CD14-positive monocyte (primary cell): ENCODE measurements around the gene PREP. TPM values are rescaled to one million over a fixed set of nuclear protein-coding genes. Genes with fewer than 3 reads are reported as not detected.

ENCODE experiments used
- DNase-seq, 3 donors: peaks; one replicate each; pipeline ENCODE4 v3.0.0-alpha.2; 2011 to 2022
- H2AFZ ChIP-seq: 2 replicates; pipeline ENCODE4 v1.6.0; 2012; ENCODE audit warnings: mild to moderate bottlenecking, low read depth, low read length, inconsistent platforms; ENCODE audit not compliant: insufficient read depth, poor library complexity, severe bottlenecking
- H3K27ac ChIP-seq, 2 donors: 1 replicate in 1 of 2; 2 replicates in 1 of 2; pipeline ENCODE4 v1.5.1; 2012 to 2013; ENCODE audit warnings: low read length in 2 of 2, control low read depth in 1 of 2, inconsistent platforms in 1 of 2, low read depth in 1 of 2, mild to moderate bottlenecking in 1 of 2
- H3K27me3 ChIP-seq, 2 donors: one replicate each; pipeline versions ENCODE4 v1.6.0 to v1.6.1; 2011 to 2013; ENCODE audit warnings: low read length in 2 of 2; ENCODE audit not compliant: control insufficient read depth in 2 of 2, insufficient read depth in 2 of 2
- H3K36me3 ChIP-seq, 2 donors: replicated peaks in 1 of 2; 1 replicate in 1 of 2; 2 replicates in 1 of 2; pipeline versions ENCODE4 v1.5.1 to v1.6.1; 2012 to 2013; ENCODE audit warnings: low read length in 2 of 2, control low read depth in 1 of 2, inconsistent platforms in 1 of 2, mild to moderate bottlenecking in 1 of 2; ENCODE audit not compliant: insufficient read depth in 2 of 2, control insufficient read depth in 1 of 2
- H3K4me1 ChIP-seq, 2 donors: 1 replicate in 1 of 2; 2 replicates in 1 of 2; pipeline versions ENCODE4 v1.5.1 to v1.6.1; 2012 to 2013; ENCODE audit warnings: low read length in 2 of 2, control low read depth in 1 of 2, inconsistent platforms in 1 of 2, mild to moderate bottlenecking in 1 of 2, moderate library complexity in 1 of 2; ENCODE audit not compliant: insufficient read depth in 2 of 2, control insufficient read depth in 1 of 2
- H3K4me2 ChIP-seq: replicated peaks from 2 replicates; pipeline ENCODE3; 2012; ENCODE audit warnings: low read length, moderate library complexity, mild to moderate bottlenecking; ENCODE audit not compliant: poor library complexity, severe bottlenecking; ENCODE audit errors: extremely low read depth
- H3K4me3 ChIP-seq, 3 experiments: fragments of 200-600 bp in 1 of 3; sonication (generic) in 1 of 3; replicated peaks in 1 of 3; 1 replicate in 2 of 3; 2 replicates in 1 of 3; pipeline ENCODE4 v1.5.1; 2011 to 2013; ENCODE audit warnings: low read length in 3 of 3, mild to moderate bottlenecking in 3 of 3, control low read depth in 2 of 3, low read depth in 2 of 3, inconsistent platforms in 1 of 3, moderate library complexity in 1 of 3
- H3K79me2 ChIP-seq: 2 replicates; pipeline ENCODE4 v1.6.0; 2012; ENCODE audit warnings: mild to moderate bottlenecking, control low read depth, inconsistent platforms, low read length, moderate library complexity; ENCODE audit not compliant: insufficient read depth
- H3K9ac ChIP-seq: 2 replicates; pipeline ENCODE4 v1.6.0; 2017; ENCODE audit warnings: low read length, mild to moderate bottlenecking; ENCODE audit not compliant: insufficient read depth, poor library complexity, severe bottlenecking
- H3K9me3 ChIP-seq, 2 donors: replicated peaks in 1 of 2; 1 replicate in 1 of 2; 2 replicates in 1 of 2; pipeline versions ENCODE4 v1.5.1 to v1.6.1; 2012 to 2013; ENCODE audit warnings: low read length in 2 of 2, control low read depth in 1 of 2; ENCODE audit not compliant: control insufficient read depth in 1 of 2, insufficient read depth in 1 of 2
- H4K20me1 ChIP-seq: 2 replicates; pipeline ENCODE4 v1.6.0; 2012; ENCODE audit warnings: mild to moderate bottlenecking, low read length, control low read depth, moderate library complexity; ENCODE audit not compliant: insufficient read depth
- H3K27ac Mint-ChIP-seq, 7 donors: one replicate each; pipeline ENCODE4 v1.8.0; 2020; ENCODE audit warnings: mild to moderate bottlenecking in 7 of 7, mixed read lengths in 7 of 7, moderate library complexity in 6 of 7, inconsistent platforms in 2 of 7
- H3K27me3 Mint-ChIP-seq, 3 donors: one replicate each; pipeline ENCODE4 v1.8.0; 2021 to 2022; ENCODE audit warnings: low read depth in 3 of 3, mild to moderate bottlenecking in 3 of 3, mixed read lengths in 3 of 3, moderate library complexity in 3 of 3, inconsistent platforms in 1 of 3
- H3K36me3 Mint-ChIP-seq, 2 donors: one replicate each; pipeline ENCODE4 v1.8.0; 2020; ENCODE audit warnings: mixed read lengths in 2 of 2, inconsistent platforms in 1 of 2, mild to moderate bottlenecking in 1 of 2
- H3K4me1 Mint-ChIP-seq: one replicate; pipeline ENCODE4 v1.8.0; 2020; ENCODE audit warnings: mild to moderate bottlenecking, mixed read lengths
- H3K4me3 Mint-ChIP-seq, 2 donors: one replicate each; pipeline ENCODE4 v1.8.0; 2020; ENCODE audit warnings: mild to moderate bottlenecking in 2 of 2, mixed read lengths in 2 of 2, moderate library complexity in 1 of 2
- H3K9me3 Mint-ChIP-seq, 7 donors: one replicate each; pipeline ENCODE4 v1.8.0; 2020 to 2022; ENCODE audit warnings: mixed read lengths in 7 of 7, mild to moderate bottlenecking in 6 of 7, moderate library complexity in 6 of 7, inconsistent platforms in 2 of 7
- CTCF ChIP-seq: fragments of 200-600 bp; IDR thresholded peaks from one replicate; pipeline ENCODE4 v1.8.0; 2022; ENCODE audit warnings: antibody characterized with exemption, mild to moderate bottlenecking
- WGBS: methylation state at CpG from one replicate; pipeline ENCODE4 v1.1.5; 2013; ENCODE audit warnings: missing lambda C conversion rate; ENCODE audit not compliant: insufficient coverage; 5-methylcytosine and 5-hydroxymethylcytosine counted together
- intact Hi-C, 2 donors: fragments of 100-400 bp; cut with micrococcal nuclease; formaldehyde crosslinking; loops; one replicate each; pipeline versions ENCODE4 v1.15.0 to v1.15.1; 2023
- polyA plus RNA-seq, 3 donors: library from polyadenylated mRNA; depleted of rRNA in 1 of 3; unstranded in 2 of 3; stranded (reverse) in 1 of 3; fragments of 300-500 nt in 2 of 3; fragments of >200 nt in 1 of 3; fragmentation: Illumina TruSeq in 2 of 3; gene quantifications; 1 replicate in 2 of 3; 2 replicates in 1 of 3; pipeline ENCODE4 v1.2.3, GENCODE V29; 2012 to 2021

Gene PREP
- polyA plus RNA-seq, 3 donors = 21.4 to 40.8 (median 30.7) TPM

GRCh38 chr6:105270511-105270910, 132.4 kb downstream of the PREP start:
- Histone ChIP-seq H4K20me1 (no peaks in the 10 kb centered on the region), H3K4me1 (no peaks in the 10 kb centered on the region), H3K27me3 (no peaks in the 10 kb centered on the region), H3K9me3 (peaks cover 0 to 5% of the 10 kb centered on the region in 2 donors), H3K79me2 (no peaks in the 10 kb centered on the region), H3K4me2 (no peak overlapping the region), H3K27ac (no peak overlapping the region), H2AFZ (no peak overlapping the region), H3K36me3 (peaks cover 6 to 8% of the 10 kb centered on the region in 2 donors), H3K4me3 (no peak overlapping the region), H3K9ac (no peak overlapping the region)
- H3K27ac Mint-ChIP-seq = no peak overlapping the region
- peaks cover 0 to 9% (median 5%) of the 10 kb centered on the region in 3 donors for H3K27me3 Mint-ChIP-seq
- H3K4me1 Mint-ChIP-seq = no peaks in the 10 kb centered on the region
- H3K9me3 Mint-ChIP-seq = peaks cover 6 to 17% (median 12%) of the 10 kb centered on the region in 7 donors
- TF ChIP-seq CTCF = no peak
- intact Hi-C loops = no loop called here
- H3K4me3 Mint-ChIP-seq = no peak overlapping the region
- DNase-seq = no peak
- H3K36me3 Mint-ChIP-seq = peaks cover 3 to 8% of the 10 kb centered on the region in 2 donors

- Histone ChIP-seq H3K36me3 (no peaks in the 10 kb centered on the region), H3K4me2 (no peak overlapping the region), H3K27ac (no peak overlapping the region), H3K79me2 (no peaks in the 10 kb centered on the region), H3K9ac (no peak overlapping the region), H3K27me3 (no peaks in the 10 kb centered on the region), H3K4me3 (no peak overlapping the region), H3K9me3 (peaks cover 0 to 5% of the 10 kb centered on the region in 2 donors), H3K4me1 (no peaks in the 10 kb centered on the region), H2AFZ (no peak overlapping the region), H4K20me1 (no peaks in the 10 kb centered on the region)
- Mint-ChIP-seq H3K36me3 (no peaks in the 10 kb centered on the region), H3K27ac (no peak overlapping the region), H3K27me3 (peaks cover 0 to 9% (median 3%) of the 10 kb centered on the region in 3 donors), H3K9me3 (peaks cover 6 to 17% (median 12%) of the 10 kb centered on the region in 7 donors), H3K4me3 (no peak overlapping the region), H3K4me1 (no peaks in the 10 kb centered on the region)
- DNase-seq = no peak
- intact Hi-C loops = no loop called here
- no peak for TF ChIP-seq CTCF
- no CpG with 5 or more reads among the region's 2 CpGs for WGBS
These were observed 133.5 kb downstream of the PREP start for GRCh38 chr6:105269390-105269789.
